ENCODE data around the gene LRP8. TPM values are rescaled to one million over a fixed set of nuclear protein-coding genes. Genes with fewer than 3 reads are reported as not detected.

LRP8 gene
- total RNA-seq, 3 donors from 2014 or later: 1.6 to 14.7 (median 6.3) TPM

GRCh38 chr1:53276153-53276901, 51.5 kb downstream of the LRP8 start:
- no peak for DNase-seq (ENCODE audit: low spot score in 2 of 2)
- intact Hi-C loops (cut with DNase I; ENCODE audit: low total_unique reads): loop anchor here (5.0 kb wide), 1 partner anchor 116 kb away; no protein-coding TSS in a partner anchor
- Histone ChIP-seq H3K27ac (no peak overlapping the region), H3K4me3 (no peak overlapping the region), H3K4me1 (no peaks in the 10 kb centered on the region), H3K36me3 (no peaks in the 10 kb centered on the region), H3K27me3 (no peaks in the 10 kb centered on the region), H3K9me3 (no peaks in the 10 kb centered on the region)
- TF ChIP-seq POLR2A (IDR thresholded peaks at IDR 0.05) (no peak), POLR2AphosphoS5 (IDR thresholded peaks at IDR 0.05) (no peak), CTCF (IDR thresholded peaks at IDR 0.05) (no peak)

GRCh38 chr1:53275566-53275965, 52.3 kb downstream of the LRP8 start:
- Histone ChIP-seq H3K9me3 (no peaks in the 10 kb centered on the region), H3K27me3 (no peaks in the 10 kb centered on the region), H3K27ac (no peak overlapping the region), H3K4me1 (no peaks in the 10 kb centered on the region), H3K4me3 (no peak overlapping the region), H3K36me3 (no peaks in the 10 kb centered on the region)
- TF ChIP-seq POLR2A (IDR thresholded peaks at IDR 0.05) (no peak), CTCF (IDR thresholded peaks at IDR 0.05) (no peak), POLR2AphosphoS5 (IDR thresholded peaks at IDR 0.05) (no peak)
- no peak for DNase-seq (ENCODE audit: low spot score in 2 of 2)
- intact Hi-C loops (cut with DNase I; ENCODE audit: low total_unique reads): loop anchor here (5.0 kb wide), 1 partner anchor 117 kb away; no protein-coding TSS in a partner anchor

DNA sequence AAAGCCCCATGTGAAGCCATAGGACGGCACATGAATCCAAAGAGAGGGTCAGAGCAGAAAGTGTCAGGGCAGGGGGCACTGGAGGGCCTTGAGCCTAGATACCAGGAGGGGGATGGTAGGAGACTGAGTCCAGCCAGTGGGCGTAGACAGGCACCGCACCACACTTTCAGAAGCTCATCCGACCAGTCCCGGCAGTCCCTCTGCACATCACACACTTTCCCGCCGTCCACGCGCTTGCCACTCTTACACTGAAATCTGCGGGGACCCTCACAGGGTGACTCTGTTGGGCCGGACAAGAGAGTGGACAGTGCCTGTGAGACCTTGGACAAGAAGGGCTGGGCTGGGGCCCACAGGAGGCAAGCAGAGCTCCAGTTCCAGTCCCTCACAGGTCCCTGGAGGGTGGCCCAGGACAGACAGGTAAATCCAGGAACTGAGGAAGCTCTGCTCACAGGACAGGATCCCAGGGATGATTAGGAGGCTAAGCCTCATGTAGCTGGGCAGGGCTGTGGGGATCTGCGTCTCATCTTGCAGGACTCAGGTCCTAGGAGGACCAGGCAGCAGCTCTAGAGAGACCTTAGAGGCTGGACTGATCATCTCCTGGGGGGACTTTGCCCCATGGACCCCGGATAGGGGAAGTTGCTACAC, 53.2 kb downstream of the LRP8 start:
- DNase-seq (ENCODE audit: low spot score in 2 of 2): no peak
- H3K4me1 ChIP-seq: no peaks in the 10 kb centered on the region
- no peaks in the 10 kb centered on the region for H3K27me3 ChIP-seq
- intact Hi-C loops (cut with DNase I; ENCODE audit: low total_unique reads): loop anchor here (5.0 kb wide), 1 partner anchor 118 kb away; no protein-coding TSS in a partner anchor
- no peak for TF ChIP-seq CTCF (IDR thresholded peaks at IDR 0.05)
- no peak for TF ChIP-seq POLR2AphosphoS5 (IDR thresholded peaks at IDR 0.05)
- no peak for TF ChIP-seq POLR2A (IDR thresholded peaks at IDR 0.05)
- H3K4me3 ChIP-seq: no peak overlapping the region
- no peak overlapping the region for H3K27ac ChIP-seq
- H3K9me3 ChIP-seq: no peaks in the 10 kb centered on the region
- H3K36me3 ChIP-seq: no peaks in the 10 kb centered on the region

DNA sequence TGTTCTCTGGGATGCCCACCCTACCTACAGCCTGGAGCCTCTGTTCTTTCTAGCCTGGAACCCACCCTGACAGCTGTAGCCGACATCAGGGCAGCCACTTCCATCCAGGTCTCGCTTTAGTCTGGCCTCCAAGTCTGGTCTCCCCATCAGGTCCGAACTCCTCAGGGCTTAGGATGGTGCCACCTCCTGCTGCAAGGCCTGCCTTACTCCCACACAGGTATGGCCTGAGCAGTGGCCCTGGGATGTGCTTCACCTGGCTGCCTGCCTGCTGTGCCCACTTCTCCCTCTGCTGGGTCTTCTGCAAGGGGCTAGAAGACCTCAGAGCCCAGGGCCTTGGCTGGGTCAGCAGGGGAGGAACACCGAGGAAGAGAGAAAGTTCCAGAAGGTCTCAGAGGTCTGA, 53.8 kb downstream of the LRP8 start:
- TF ChIP-seq POLR2AphosphoS5 (IDR thresholded peaks at IDR 0.05) (no peak), POLR2A (IDR thresholded peaks at IDR 0.05) (no peak), CTCF (IDR thresholded peaks at IDR 0.05) (no peak)
- no peaks in the 10 kb centered on the region for H3K9me3 ChIP-seq
- no peaks in the 10 kb centered on the region for H3K27me3 ChIP-seq
- H3K4me1 ChIP-seq: no peaks in the 10 kb centered on the region
- no peaks in the 10 kb centered on the region for H3K36me3 ChIP-seq
- no peak overlapping the region for H3K27ac ChIP-seq
- no peak for DNase-seq (ENCODE audit: low spot score in 2 of 2)
- H3K4me3 ChIP-seq: no peak overlapping the region
- intact Hi-C loops (cut with DNase I; ENCODE audit: low total_unique reads): no loop called here

GRCh38 chr1:53273526-53273925, 54.3 kb downstream of the LRP8 start:
- TF ChIP-seq POLR2AphosphoS5 (IDR thresholded peaks at IDR 0.05) (no peak), CTCF (IDR thresholded peaks at IDR 0.05) (no peak), POLR2A (IDR thresholded peaks at IDR 0.05) (no peak)
- Histone ChIP-seq H3K4me1 (no peaks in the 10 kb centered on the region), H3K27me3 (no peaks in the 10 kb centered on the region), H3K36me3 (no peaks in the 10 kb centered on the region), H3K4me3 (no peak overlapping the region), H3K9me3 (no peaks in the 10 kb centered on the region), H3K27ac (no peak overlapping the region)
- DNase-seq (ENCODE audit: low spot score in 2 of 2): no peak
- intact Hi-C loops (cut with DNase I; ENCODE audit: low total_unique reads): no loop called here
